Bronchial epithelial cell (primary cell): ENCODE results near the gene ZFAND3. TPM values are rescaled to one million over a fixed set of nuclear protein-coding genes. Genes with fewer than 3 reads are reported as not detected.

ENCODE experiments used
- DNase-seq: peaks from one replicate; pipeline ENCODE4 v3.0.0-alpha.2; 2010; ENCODE audit warnings: low read depth
- FAIRE-seq: peaks from 2 replicates; lab custom pipeline; 2011; peaks lifted over from hg19 to GRCh38; lab: Jason Lieb, UNC
- H3K27me3 ChIP-seq: 2 replicates; pipeline ENCODE4 v1.5.1; 2011; ENCODE audit warnings: low read length; ENCODE audit not compliant: control insufficient read depth, insufficient read depth
- H3K36me3 ChIP-seq: 2 replicates; pipeline ENCODE4 v1.5.1; 2011; ENCODE audit warnings: low read length; ENCODE audit not compliant: control insufficient read depth, insufficient read depth
- H3K4me3 ChIP-seq: 2 replicates; pipeline ENCODE4 v1.5.1; 2011; ENCODE audit warnings: mild to moderate bottlenecking, low read depth, low read length, control low read depth
- total RNA-seq: library from RNA; depleted of rRNA; stranded (reverse); fragments of >200 nt; gene quantifications from 2 replicates; pipeline ENCODE4 v1.2.1, GENCODE V29; 2014
- TF ChIP-seq, protein P1 (sequence below): IDR thresholded peaks from 2 replicates; pipeline ENCODE4 v1.5.1; 2011; ENCODE audit warnings: mild to moderate bottlenecking, moderate library complexity, low read length, control low read depth, inconsistent platforms; ENCODE audit not compliant: insufficient read depth, severe bottlenecking

The ZFAND3 gene
- total RNA-seq, 1 donor from 2014 or later = 25.5 TPM

DNA sequence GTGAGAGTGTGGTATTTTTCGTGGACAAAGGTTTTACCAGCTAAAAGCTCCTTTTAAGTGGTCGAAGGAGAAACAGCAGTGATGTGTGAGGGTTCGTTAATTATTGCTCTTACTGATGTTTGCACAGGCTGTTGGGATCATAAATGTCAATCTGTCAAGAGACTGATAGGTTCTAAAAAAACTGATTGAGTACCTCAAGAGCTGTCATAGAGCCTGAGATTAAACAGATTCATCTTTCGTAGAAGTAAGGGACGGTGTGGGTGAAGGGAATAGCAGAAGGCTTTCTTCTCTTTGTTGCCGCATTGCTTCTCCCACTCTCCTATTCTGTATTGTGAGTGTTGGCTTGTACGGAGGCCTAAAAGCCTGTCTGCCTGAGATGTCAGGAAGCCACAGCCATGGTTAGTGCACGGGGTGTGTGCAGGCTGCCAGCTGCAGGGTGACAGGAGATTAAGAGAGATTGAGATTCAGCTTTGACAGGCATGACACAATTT, 291.0 kb downstream of the ZFAND3 start:
- no peaks in the 10 kb centered on the region for H3K27me3 ChIP-seq
- H3K36me3 ChIP-seq = no peaks in the 10 kb centered on the region
- no peak overlapping the region for H3K4me3 ChIP-seq
- FAIRE-seq = no peak
- no peak for DNase-seq
- TF ChIP-seq, protein P1, sequence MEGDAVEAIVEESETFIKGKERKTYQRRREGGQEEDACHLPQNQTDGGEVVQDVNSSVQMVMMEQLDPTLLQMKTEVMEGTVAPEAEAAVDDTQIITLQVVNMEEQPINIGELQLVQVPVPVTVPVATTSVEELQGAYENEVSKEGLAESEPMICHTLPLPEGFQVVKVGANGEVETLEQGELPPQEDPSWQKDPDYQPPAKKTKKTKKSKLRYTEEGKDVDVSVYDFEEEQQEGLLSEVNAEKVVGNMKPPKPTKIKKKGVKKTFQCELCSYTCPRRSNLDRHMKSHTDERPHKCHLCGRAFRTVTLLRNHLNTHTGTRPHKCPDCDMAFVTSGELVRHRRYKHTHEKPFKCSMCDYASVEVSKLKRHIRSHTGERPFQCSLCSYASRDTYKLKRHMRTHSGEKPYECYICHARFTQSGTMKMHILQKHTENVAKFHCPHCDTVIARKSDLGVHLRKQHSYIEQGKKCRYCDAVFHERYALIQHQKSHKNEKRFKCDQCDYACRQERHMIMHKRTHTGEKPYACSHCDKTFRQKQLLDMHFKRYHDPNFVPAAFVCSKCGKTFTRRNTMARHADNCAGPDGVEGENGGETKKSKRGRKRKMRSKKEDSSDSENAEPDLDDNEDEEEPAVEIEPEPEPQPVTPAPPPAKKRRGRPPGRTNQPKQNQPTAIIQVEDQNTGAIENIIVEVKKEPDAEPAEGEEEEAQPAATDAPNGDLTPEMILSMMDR = no peak

GRCh38 chr6:38112181-38112580, 292.7 kb downstream of the ZFAND3 start:
- H3K27me3 ChIP-seq = no peaks in the 10 kb centered on the region
- H3K36me3 ChIP-seq = no peaks in the 10 kb centered on the region
- no peak for DNase-seq
- no peak for FAIRE-seq
- TF ChIP-seq, protein P1 = no peak
- H3K4me3 ChIP-seq = no peak overlapping the region

DNA sequence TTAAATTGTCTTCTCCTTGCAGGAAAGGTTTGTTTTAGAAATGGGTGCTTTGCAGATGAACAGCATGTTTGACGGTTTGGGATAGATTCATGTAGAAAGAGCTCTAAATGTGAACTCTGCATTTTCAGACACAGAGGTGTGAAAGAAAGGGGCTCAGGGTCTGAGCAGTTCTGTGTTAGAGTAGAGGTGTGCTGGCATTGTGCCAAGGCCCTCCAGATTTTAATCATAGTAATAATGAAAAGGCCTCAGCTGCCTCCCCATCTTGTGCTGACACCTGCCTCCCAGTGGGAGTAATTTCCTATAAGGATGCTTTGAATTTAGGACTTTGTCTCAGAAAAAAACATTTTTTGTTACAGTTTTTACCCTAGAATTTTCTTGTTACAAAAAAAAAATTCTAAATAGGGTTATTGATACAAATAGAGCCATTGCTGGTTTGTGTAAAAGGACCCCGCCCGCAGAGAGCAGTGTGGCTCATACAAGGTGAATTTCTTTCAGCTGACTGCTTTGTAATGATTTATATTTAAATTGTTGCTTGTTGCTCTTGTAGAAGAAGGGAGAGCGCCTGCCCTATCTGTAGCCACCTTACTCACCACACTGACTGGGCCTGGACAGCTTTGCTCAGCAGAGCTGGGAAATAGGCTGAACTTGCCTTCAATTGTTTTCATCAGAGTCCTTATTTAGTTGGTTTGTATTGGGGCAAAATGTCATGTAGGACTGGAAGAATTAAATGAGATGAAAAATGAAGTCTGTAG, 294.5 kb downstream of the ZFAND3 start:
- TF ChIP-seq, protein P1 = no peak
- FAIRE-seq = no peak
- peak; percentile 25 for DNase-seq

GRCh38 chr6:38114976-38115625, 295.6 kb downstream of the ZFAND3 start:
- FAIRE-seq = no peak
- DNase-seq = peak; percentile 68
- Histone ChIP-seq H3K4me3 (no peak overlapping the region), H3K27me3 (no peaks in the 10 kb centered on the region), H3K36me3 (peaks cover 4% of the 10 kb centered on the region)
- TF ChIP-seq, protein P1 = no peak

More for the DNA sequence above, 294.5 kb downstream of the ZFAND3 start:
- peaks cover 4% of the 10 kb centered on the region for H3K36me3 ChIP-seq
- H3K4me3 ChIP-seq = no peak overlapping the region
- no peaks in the 10 kb centered on the region for H3K27me3 ChIP-seq

DNA sequence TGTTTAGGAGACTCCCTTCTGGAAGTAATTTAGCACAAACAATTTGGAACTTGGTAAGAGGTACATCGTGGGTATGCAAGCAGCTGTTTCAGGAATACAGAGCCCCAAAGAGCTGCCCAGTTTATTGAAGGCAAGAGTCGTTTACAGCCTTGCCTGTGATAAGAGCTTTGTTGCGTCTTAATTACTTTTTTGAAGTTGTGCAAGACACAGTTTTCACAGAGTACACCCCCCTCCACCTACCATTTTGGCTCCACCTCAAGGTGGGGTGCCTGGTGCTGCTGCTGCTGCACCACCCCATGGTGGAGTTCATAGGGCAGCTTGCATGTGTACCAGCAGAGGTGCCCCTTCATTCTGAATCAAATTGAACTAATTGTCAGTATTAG, 296.1 kb downstream of the ZFAND3 start:
- no peaks in the 10 kb centered on the region for H3K27me3 ChIP-seq
- no peak for FAIRE-seq
- no peak for DNase-seq
- TF ChIP-seq, protein P1 = no peak
- H3K36me3 ChIP-seq = peaks cover 4% of the 10 kb centered on the region
- H3K4me3 ChIP-seq = no peak overlapping the region
